Ishikawa (cell line): Measurements from ENCODE around the gene FSD2.

Experiments
- CEBPB ChIP-seq: IDR thresholded peaks from 2 replicates; pipeline ENCODE4 v1.6.1; 2012
- CREB1 ChIP-seq: IDR thresholded peaks from 2 replicates; pipeline ENCODE4 v1.6.1; 2012; ENCODE audit warnings: low read depth
- EGR1 ChIP-seq: IDR thresholded peaks from 2 replicates; pipeline ENCODE4 v1.6.1; 2012
- EP300 ChIP-seq: IDR thresholded peaks from 2 replicates; pipeline ENCODE4 v1.6.1; 2012; ENCODE audit warnings: borderline replicate concordance
- FOXM1 ChIP-seq: IDR thresholded peaks from 2 replicates; pipeline ENCODE4 v1.6.1; 2012; ENCODE audit warnings: low read depth, borderline replicate concordance
- NFIC ChIP-seq: IDR thresholded peaks from 2 replicates; pipeline ENCODE4 v1.6.1; 2012
- RAD21 ChIP-seq: IDR thresholded peaks from 2 replicates; pipeline ENCODE4 v1.6.1; 2012; ENCODE audit warnings: low read depth
- TAF1 ChIP-seq: IDR thresholded peaks from 2 replicates; pipeline ENCODE4 v1.6.1; 2012; ENCODE audit warnings: low read depth, mild to moderate bottlenecking
- TCF12 ChIP-seq: IDR thresholded peaks from 2 replicates; pipeline ENCODE4 v1.6.1; 2012; ENCODE audit warnings: low read depth
- TEAD4 ChIP-seq: IDR thresholded peaks from 2 replicates; pipeline ENCODE4 v1.6.1; 2012
- YY1 ChIP-seq: IDR thresholded peaks from 2 replicates; pipeline ENCODE4 v1.6.1; 2012; ENCODE audit warnings: low read depth
- ZBTB7A ChIP-seq: IDR thresholded peaks from 2 replicates; pipeline ENCODE4 v1.6.1; 2012; ENCODE audit warnings: low read depth
- TF ChIP-seq, protein P1 (sequence below): IDR thresholded peaks from 2 replicates; pipeline ENCODE4 v1.6.1; 2012; ENCODE audit warnings: low read depth, mild to moderate bottlenecking
- TF ChIP-seq, protein P2 (sequence below): IDR thresholded peaks from 2 replicates; pipeline ENCODE4 v1.6.1; 2012
- TF ChIP-seq, protein P3 (sequence below): IDR thresholded peaks from 2 replicates; pipeline ENCODE4 v1.6.1; 2012

The FSD2 gene

DNA sequence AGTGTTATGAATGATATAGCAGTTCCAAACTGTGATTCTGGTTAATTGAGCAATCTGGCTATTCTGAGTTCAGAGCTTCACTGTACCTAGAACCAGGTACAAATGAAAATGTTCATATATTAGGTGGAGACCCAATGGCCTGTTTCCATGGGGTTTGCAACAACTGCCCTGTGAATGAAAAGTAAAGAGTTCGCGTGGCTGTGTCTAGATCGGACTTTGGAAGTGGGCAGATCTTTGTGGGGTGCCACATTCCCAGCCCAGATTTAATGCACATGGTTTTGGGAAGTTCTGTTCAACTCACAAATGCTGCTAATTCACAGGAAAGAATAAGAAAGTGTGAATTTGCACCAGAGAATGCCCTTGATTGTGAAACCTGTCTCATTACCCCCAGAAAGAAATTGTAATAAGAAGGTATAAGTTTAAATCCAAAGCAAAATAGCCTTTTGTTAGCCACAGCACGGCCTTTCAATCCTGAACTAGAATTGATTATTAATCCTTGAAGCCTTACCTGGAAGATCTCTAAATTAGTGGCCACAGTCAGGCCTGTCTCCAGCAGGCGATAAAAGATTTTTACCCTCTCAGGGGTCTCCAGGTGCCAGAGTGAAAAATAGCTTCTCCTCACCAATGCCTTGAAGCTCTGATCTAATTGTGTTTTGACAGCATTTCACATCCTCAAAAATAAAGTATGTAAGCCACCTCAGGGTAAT lies 26.2 kb upstream of the FSD2 start:
- TF ChIP-seq, protein P1, sequence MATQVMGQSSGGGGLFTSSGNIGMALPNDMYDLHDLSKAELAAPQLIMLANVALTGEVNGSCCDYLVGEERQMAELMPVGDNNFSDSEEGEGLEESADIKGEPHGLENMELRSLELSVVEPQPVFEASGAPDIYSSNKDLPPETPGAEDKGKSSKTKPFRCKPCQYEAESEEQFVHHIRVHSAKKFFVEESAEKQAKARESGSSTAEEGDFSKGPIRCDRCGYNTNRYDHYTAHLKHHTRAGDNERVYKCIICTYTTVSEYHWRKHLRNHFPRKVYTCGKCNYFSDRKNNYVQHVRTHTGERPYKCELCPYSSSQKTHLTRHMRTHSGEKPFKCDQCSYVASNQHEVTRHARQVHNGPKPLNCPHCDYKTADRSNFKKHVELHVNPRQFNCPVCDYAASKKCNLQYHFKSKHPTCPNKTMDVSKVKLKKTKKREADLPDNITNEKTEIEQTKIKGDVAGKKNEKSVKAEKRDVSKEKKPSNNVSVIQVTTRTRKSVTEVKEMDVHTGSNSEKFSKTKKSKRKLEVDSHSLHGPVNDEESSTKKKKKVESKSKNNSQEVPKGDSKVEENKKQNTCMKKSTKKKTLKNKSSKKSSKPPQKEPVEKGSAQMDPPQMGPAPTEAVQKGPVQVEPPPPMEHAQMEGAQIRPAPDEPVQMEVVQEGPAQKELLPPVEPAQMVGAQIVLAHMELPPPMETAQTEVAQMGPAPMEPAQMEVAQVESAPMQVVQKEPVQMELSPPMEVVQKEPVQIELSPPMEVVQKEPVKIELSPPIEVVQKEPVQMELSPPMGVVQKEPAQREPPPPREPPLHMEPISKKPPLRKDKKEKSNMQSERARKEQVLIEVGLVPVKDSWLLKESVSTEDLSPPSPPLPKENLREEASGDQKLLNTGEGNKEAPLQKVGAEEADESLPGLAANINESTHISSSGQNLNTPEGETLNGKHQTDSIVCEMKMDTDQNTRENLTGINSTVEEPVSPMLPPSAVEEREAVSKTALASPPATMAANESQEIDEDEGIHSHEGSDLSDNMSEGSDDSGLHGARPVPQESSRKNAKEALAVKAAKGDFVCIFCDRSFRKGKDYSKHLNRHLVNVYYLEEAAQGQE, result no peak
- no peak for TF ChIP-seq ZBTB7A
- no peak for TF ChIP-seq YY1
- TF ChIP-seq NFIC, result no peak
- no peak for TF ChIP-seq CREB1
- TF ChIP-seq, protein P2, sequence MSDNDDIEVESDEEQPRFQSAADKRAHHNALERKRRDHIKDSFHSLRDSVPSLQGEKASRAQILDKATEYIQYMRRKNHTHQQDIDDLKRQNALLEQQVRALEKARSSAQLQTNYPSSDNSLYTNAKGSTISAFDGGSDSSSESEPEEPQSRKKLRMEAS, result no peak

DNA sequence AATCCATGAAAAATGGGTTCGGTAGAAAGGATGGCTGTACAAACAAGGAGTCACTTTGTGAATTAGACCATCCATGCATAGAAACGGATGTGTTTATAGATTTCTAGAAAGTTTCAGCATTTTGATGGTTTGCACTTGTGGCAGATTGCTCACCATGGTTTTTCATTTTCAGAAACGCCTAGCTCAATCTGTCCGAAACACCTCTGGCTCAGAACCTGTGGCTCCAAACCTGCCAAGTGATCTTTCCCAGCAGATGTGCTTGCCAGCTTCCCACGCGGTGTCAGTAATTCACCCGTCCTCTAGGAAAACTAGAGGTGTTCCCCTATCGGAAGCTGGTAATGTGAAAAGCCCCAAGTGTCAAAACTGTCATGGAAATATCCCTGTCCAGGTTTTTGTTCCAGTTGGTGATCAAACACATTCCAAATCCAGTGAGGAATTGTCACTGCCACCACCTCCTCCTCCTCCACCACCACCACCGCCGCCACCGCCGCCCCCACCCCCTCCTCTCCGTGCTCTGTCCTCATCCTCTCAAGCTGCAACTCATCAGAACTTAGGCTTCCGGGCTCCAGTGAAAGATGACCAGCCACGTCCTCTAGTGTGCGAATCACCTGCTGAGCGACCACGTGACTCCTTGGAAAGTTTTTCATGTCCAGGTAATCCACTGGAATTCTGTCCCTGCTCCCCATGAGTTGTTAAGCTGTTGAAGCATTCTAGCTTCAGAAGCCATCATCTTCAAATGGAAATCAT lies 24.7 kb upstream of the FSD2 start:
- TF ChIP-seq RAD21 (no peak), TEAD4 (no peak), TAF1 (no peak)
- TF ChIP-seq, protein P3, sequence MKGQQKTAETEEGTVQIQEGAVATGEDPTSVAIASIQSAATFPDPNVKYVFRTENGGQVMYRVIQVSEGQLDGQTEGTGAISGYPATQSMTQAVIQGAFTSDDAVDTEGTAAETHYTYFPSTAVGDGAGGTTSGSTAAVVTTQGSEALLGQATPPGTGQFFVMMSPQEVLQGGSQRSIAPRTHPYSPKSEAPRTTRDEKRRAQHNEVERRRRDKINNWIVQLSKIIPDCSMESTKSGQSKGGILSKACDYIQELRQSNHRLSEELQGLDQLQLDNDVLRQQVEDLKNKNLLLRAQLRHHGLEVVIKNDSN, result peak; percentile 81

DNA sequence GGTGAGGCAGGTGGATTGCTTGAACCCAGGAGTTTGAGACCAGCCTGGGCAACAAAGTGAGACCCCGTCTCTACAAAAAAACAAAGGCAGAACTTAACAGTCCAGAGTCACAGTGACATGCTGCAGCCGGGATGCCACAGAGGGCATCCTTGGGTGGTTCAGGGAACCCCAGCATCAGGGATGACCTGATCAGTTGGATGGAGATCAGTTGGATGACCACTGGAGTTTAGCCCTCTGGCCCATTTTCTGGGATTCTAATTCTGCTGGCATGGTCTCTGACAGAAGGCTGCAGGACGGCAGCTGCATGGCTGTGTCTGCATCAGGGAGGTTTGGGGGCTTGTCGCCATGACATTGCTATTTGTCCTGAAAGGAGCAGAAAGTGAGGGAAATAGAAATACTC lies 23.4 kb upstream of the FSD2 start:
- TF ChIP-seq, protein P2, result no peak
- TF ChIP-seq, protein P1, result no peak
- TF ChIP-seq TEAD4 (no peak), ZBTB7A (no peak), RAD21 (no peak), EGR1 (no peak), EP300 (no peak), YY1 (no peak), CEBPB (no peak), TAF1 (no peak), CREB1 (no peak), NFIC (no peak), TCF12 (no peak), FOXM1 (no peak)
- TF ChIP-seq, protein P3, result no peak

DNA sequence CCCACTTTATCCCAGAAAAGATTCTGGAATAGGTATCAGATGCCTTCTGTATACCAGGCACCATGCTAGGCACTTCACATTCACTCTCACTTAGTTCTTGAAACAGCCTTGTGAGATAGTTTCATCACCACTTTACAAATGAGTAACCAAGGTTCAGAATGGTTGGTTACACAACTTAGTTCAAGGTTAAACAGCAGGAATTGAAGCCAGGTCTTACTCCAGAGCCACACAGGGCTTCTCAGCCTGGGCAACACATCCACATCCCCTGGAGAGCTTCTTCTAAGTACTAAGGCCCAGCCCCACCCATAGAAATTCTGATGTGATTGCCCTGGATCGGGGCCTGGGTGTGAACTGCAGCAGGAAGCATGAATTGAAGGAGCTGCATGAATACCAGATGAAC lies 22.2 kb upstream of the FSD2 start:
- TF ChIP-seq, protein P2, result no peak
- TF ChIP-seq, protein P3, result no peak
- TF ChIP-seq, protein P1, result no peak
- TF ChIP-seq TAF1 (no peak), TCF12 (no peak), CEBPB (no peak), CREB1 (no peak), ZBTB7A (no peak), FOXM1 (no peak), EP300 (no peak), NFIC (no peak), RAD21 (no peak), YY1 (no peak), TEAD4 (no peak), EGR1 (no peak)
